Muscle of leg (tissue), 11 donors: ENCODE measurements around the gene NQO2. TPM values are rescaled to one million over a fixed set of nuclear protein-coding genes. Genes with fewer than 3 reads are reported as not detected.
"Not testable (repeated sequence)": the region's sequence is repeated elsewhere in the genome, so short reads cannot be mapped to it uniquely, and the experiment has no call there.

ENCODE experiments used
- DNase-seq: peaks from one replicate; pipeline ENCODE4 v3.0.0; 2013
- H3K27ac ChIP-seq: one replicate; pipeline ENCODE4 v1.5.1; 2013; ENCODE audit warnings: mild to moderate bottlenecking, low read length, control low read depth
- H3K27me3 ChIP-seq: one replicate; pipeline ENCODE4 v1.6.1; 2013; ENCODE audit warnings: low read length; ENCODE audit not compliant: control insufficient read depth, insufficient read depth
- H3K36me3 ChIP-seq: one replicate; pipeline ENCODE4 v1.6.1; 2013; ENCODE audit warnings: low read length; ENCODE audit not compliant: control insufficient read depth, insufficient read depth
- H3K4me1 ChIP-seq: one replicate; pipeline ENCODE4 v1.6.1; 2013; ENCODE audit warnings: low read length; ENCODE audit not compliant: control insufficient read depth, insufficient read depth
- H3K4me3 ChIP-seq: one replicate; pipeline ENCODE4 v1.5.1; 2013; ENCODE audit warnings: low read length, control low read depth
- H3K9me3 ChIP-seq: replicated peaks from 2 replicates; pipeline ENCODE4 v1.6.1; 2013; ENCODE audit warnings: low read depth, low read length; ENCODE audit not compliant: control insufficient read depth
- WGBS: methylation state at CpG from one replicate; pipeline ENCODE4 v1.1.5; 2013; ENCODE audit warnings: missing lambda C conversion rate; ENCODE audit not compliant: insufficient coverage; 5-methylcytosine and 5-hydroxymethylcytosine counted together
- polyA plus RNA-seq, 8 donors: library from polyadenylated mRNA; unstranded; fragments of 120-200 nt; gene quantifications; one replicate each; pipeline versions ENCODE4 v1.2.1 to v1.2.3, GENCODE V29; 2013; ENCODE audit warnings: inconsistent platforms in 1 of 8, low replicate concordance in 1 of 8; ENCODE audit not compliant: insufficient read length in 8 of 8, insufficient read depth in 1 of 8
- total RNA-seq: library from RNA; stranded (reverse); fragments of 120-200 nt; gene quantifications from one replicate; pipeline ENCODE4 v1.2.4, GENCODE V29; 2013

Gene NQO2
- total and polyA plus RNA-seq, 9 donors = 15.0 to 21.3 (median 19.7) TPM

DNA sequence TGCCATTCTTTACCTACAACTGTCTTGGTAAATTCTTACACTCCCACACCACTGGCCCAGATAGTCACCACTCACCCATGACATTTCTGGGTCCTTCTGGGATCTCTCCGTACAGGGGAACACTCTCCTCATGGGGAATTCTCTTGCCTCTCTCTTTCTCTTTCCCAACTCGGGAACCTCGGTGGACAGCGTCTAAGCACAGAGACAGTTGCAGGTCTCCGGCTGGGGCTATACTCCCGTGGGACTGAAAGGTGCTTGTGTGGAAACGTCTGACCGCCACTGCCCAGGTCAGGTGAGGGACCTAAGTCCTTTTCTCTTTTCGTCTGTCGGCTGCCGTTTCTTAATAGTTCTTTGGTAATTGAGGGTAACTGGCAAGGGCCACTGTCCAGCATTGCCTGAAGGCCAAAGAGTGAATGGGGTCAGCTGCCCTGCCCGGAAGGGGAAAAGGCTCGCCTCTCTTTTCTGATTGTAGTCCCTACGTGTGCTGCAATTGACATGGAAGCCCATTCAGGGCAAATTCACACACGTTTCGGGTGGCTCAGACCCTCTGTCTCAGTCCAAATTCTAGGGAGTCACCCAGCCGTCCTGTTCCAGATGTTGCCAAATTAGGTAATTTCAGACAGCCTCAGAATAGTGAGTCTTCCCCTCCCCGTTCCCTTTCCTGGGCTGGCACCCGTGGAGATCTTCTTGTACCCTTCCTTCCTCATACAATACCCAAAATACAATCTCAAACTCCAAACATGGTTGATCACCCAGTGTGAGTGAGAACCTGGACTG is 37.4 kb downstream of the NQO2 start:
- no peaks in the 10 kb centered on the region for H3K4me1 ChIP-seq
- no peaks in the 10 kb centered on the region for H3K36me3 ChIP-seq
- 63% methylated on average over 15 of the region's 19 CpGs for whole genome bisulfite sequencing
- no peaks in the 10 kb centered on the region for H3K9me3 ChIP-seq
- DNase-seq = no peak
- no peak overlapping the region for H3K4me3 ChIP-seq
- H3K27ac ChIP-seq = no peak overlapping the region
- H3K27me3 ChIP-seq = no peaks in the 10 kb centered on the region

DNA sequence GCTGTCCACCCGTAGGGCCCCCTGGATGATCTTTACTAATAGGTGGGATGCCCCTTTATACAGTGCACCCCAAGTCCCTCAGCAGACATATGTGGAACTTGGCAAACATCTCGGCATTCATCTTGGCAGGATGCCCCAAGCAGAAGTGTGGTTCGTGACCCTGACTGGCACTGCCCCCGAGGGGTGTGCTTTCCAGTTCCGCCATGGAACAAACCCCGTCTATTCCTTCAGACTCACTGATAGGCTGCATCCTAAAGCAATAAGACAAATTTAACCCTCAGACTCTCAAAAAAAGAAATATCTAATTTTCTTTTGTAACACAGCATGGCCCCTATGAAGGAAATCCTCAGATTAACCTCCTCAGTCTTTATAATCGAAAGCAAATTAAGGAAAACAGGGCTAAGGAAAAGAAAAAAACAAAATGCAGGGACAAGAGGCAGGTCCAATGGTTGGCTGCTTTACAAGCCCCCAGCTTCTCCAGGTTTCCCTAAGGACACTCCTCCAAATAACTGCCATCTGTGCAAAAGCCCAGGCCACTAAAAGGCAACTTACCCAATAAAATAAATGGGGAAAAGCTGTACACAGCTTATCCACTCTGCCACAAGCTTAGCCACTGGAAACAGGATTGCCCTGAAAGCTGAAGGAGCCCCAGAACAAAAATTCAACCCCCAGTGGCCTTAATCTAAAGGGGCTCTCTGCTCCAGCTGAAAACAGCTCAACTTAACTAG is 38.1 kb downstream of the NQO2 start:
- WGBS = 53% methylated on average over 5 of the region's 7 CpGs
- no peak for DNase-seq
- no peak overlapping the region for H3K4me3 ChIP-seq
- no peaks in the 10 kb centered on the region for H3K4me1 ChIP-seq
- no peaks in the 10 kb centered on the region for H3K9me3 ChIP-seq
- H3K27ac ChIP-seq = no peak overlapping the region
- no peaks in the 10 kb centered on the region for H3K27me3 ChIP-seq
- no peaks in the 10 kb centered on the region for H3K36me3 ChIP-seq

DNA sequence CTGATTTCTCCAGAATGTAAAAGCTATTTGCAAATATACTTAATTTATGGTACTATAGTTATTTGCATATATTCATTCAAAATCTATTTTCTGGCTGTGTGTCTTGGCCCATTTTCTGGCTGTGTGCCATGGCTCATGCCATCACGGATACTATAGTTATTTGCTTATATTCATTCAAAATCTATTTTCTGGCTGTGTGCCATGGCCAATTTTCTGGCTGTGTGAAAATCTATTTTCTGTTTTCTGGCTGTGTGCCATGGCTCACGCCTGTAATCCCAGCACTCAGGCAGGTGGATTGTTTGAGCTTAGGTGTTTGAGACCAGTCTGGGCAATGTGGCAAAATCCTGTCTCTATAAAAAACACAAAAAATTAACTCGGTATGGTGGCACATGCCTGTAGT is 39.7 kb downstream of the NQO2 start:
- no CpG with 5 or more reads among the region's 3 CpGs for WGBS
- no peak overlapping the region for H3K27ac ChIP-seq
- H3K27me3 ChIP-seq = no peaks in the 10 kb centered on the region
- no peaks in the 10 kb centered on the region for H3K9me3 ChIP-seq
- no peaks in the 10 kb centered on the region for H3K36me3 ChIP-seq
- no peak for DNase-seq
- H3K4me1 ChIP-seq = no peaks in the 10 kb centered on the region
- no peak overlapping the region for H3K4me3 ChIP-seq

DNA sequence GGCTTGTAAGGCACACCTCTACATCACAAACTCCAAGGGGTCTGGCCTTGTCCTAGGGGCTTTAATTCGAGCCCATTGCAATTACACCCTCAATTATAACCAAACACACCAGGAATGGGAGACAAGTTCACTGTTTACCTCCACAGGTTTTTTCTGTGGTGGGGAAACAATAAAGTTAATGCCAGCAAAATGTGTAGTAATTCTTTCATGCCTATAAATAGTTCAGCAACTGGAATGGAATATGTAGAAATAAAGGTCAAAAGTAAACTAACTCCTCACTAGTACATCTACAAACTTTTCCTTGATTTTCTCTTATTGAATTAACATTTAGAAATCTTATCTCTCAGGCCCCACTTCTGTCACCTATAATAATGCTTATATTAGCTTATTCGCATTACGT is 41.5 kb downstream of the NQO2 start:
- Histone ChIP-seq H3K4me3 (no peak overlapping the region), H3K36me3 (no peaks in the 10 kb centered on the region), H3K27ac (no peak overlapping the region), H3K9me3 (no peaks in the 10 kb centered on the region), H3K27me3 (no peaks in the 10 kb centered on the region), H3K4me1 (no peaks in the 10 kb centered on the region)
- WGBS = 100% methylated on average over 2 of the region's 3 CpGs
- DNase-seq = no peak

DNA sequence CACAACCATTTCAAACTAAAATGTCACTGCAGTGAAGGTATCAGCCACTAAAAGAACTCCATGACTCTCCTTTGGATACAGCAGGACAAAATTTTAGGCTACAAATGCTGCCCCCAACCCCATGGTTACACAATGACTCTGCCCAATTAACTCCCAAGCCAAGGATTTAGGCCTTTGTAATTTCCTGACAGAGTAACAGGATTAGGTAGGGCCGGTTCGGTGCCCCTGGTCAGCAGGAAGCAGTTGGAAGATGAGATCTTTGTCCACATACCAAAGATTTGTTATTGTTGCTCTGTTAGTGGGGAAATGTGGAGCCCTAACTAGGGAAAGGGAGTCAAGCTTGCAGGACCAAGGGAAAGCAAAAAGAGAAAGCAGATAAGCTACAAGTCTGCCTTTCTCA is 41.9 kb downstream of the NQO2 start:
- WGBS = 30% methylated on average over 2 of the region's 2 CpGs
- no peak overlapping the region for H3K27ac ChIP-seq

DNA sequence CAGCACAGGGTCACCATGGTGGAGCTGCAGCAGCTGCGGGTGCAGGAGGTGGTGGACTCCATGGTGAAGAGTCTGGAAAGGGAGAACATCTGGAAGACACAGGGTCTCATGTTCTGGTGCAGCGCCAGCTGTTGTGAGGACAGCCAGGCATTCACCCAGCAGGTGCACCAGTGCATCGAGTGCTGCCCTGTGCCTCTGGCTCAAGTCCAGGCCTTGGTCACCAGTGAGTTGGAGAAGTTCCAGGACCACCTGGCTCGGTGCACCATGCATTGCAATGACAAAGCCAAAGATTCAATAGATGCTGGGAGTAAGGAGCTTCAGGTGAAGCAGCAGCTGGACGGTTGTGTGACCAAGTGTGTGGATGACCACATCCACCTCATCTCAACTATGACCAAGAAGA is 45.7 kb downstream of the NQO2 start:
- no peak overlapping the region for H3K27ac ChIP-seq
- no peaks in the 10 kb centered on the region for H3K4me1 ChIP-seq
- no peaks in the 10 kb centered on the region for H3K9me3 ChIP-seq
- H3K36me3 ChIP-seq = no peaks in the 10 kb centered on the region
- peaks cover 9% of the 10 kb centered on the region for H3K27me3 ChIP-seq
- H3K4me3 ChIP-seq = no peak overlapping the region
- no peak for DNase-seq
- 74% methylated on average over 3 of the region's 5 CpGs for WGBS

More for the DNA sequence above, 41.9 kb downstream of the NQO2 start:
- no peaks in the 10 kb centered on the region for H3K36me3 ChIP-seq
- H3K4me3 ChIP-seq = no peak overlapping the region
- H3K9me3 ChIP-seq = no peaks in the 10 kb centered on the region
- no peaks in the 10 kb centered on the region for H3K27me3 ChIP-seq
- H3K4me1 ChIP-seq = no peaks in the 10 kb centered on the region
- DNase-seq = no peak

DNA sequence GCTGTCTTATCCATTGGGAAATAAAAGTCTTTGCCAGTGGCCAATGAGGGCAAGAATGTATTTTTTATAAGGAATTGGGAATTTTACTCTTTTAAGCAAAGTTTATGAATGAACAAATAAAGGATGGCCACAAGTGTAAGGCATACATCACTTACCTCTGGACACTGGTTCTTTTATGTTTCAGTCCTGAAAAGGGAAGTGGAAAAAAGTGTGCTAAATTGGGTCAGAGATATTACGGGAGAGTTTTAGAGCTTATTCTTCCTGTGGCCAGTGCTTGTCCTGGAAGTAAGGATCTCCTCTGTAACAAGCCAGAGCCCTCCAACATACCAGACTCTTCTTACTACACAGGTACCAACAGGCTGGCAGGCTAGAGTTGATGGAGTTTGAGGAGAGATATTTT is 46.1 kb downstream of the NQO2 start:
- Histone ChIP-seq H3K4me1 (no peaks in the 10 kb centered on the region), H3K27ac (no peak overlapping the region), H3K4me3 (no peak overlapping the region), H3K27me3 (peaks cover 9% of the 10 kb centered on the region), H3K36me3 (no peaks in the 10 kb centered on the region), H3K9me3 (no peaks in the 10 kb centered on the region)
- no CpG with 5 or more reads among the region's 1 CpG for WGBS
- DNase-seq = no peak

DNA sequence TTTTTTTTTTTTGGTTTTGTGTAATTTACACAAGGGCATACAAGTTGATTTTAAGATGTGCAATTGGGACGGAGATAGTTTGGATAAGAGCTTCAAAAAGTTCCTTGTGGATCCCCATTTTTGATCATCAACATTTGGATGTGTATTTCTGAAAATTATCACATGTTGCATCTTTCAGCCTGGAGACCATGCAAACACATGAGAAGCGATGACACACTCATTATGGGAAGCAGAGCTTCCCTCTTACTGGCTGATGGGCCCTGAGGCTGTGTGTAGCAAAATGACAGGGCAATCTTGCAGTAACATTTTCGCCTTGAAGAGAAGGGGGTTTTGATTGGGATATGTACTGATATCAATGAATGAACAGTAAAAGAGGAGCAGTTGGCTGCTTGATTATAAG is 46.6 kb downstream of the NQO2 start:
- Histone ChIP-seq H3K27me3 (peaks cover 9% of the 10 kb centered on the region), H3K4me1 (no peaks in the 10 kb centered on the region), H3K9me3 (no peaks in the 10 kb centered on the region), H3K36me3 (no peaks in the 10 kb centered on the region), H3K4me3 (no peak overlapping the region), H3K27ac (no peak overlapping the region)
- DNase-seq = no peak
- WGBS = 80% methylated on average over 1 of the region's 3 CpGs

DNA sequence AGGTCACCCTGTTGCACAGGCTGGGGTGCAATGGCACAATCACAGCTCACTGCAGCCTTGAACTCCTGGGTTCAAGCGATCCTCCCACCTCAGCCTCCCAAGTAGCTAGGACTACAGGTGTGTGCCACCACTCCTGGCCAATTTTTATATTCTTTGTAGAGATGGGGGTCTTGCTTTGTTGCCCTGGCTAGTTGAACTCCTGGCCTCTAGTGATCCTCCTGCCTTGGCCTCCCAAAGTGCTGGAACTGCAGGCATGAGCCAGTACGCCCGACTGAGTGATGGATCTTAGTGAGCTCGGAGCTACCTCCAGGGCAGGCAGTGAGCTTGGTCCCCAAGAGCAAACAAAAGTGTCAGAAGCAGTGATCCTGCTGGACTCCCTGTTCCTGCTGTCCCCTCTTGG is 48.3 kb downstream of the NQO2 start:
- H3K4me1 ChIP-seq, H3K36me3 ChIP-seq, H3K27ac ChIP-seq, DNase-seq, H3K4me3 ChIP-seq, H3K9me3 ChIP-seq: not testable (repeated sequence)
- 97% methylated on average over 3 of the region's 4 CpGs for WGBS
- H3K27me3 ChIP-seq = peaks cover 11% of the 10 kb centered on the region

DNA sequence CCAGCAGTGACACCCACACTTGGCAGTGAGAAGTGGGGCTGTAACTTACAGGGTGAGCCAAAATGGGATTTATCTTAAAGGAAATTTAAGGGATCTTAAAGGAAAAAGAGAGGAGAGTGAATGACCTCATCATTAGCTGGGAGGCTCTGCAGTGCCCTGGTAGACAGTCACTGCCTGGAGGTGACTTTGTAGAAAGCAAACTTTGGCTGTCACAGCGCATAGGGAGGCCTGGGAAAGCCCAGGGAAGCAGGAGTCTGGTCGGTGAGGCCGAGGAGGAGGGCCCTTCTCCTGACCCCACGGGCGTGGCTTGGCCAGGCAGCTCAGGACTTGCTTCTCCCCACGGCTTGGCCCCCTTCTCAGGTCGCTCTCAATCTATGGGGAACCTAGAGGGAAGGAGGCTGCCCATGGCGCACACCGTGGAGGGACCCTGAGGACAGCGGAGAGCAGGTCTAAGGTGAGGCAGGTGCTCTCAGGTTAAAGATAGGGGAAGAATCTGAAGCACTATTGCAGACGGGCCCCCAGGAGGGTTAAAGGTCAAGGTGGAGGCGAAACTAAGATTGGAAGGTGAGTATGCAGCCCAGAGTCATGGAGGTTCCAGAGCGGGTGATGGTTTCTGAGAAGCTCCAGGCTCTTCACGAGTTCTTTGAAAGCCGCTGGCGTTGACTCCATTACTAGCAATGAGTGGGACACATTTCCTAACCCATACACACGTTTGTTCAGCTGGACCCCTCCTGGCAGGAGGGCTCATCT is 53.0 kb downstream of the NQO2 start:
- peak; percentile 35 for DNase-seq
- H3K27ac ChIP-seq = no peak overlapping the region
- 82% methylated on average over 17 of the region's 17 CpGs for WGBS
- peaks cover 14% of the 10 kb centered on the region for H3K4me1 ChIP-seq
- no peak overlapping the region for H3K4me3 ChIP-seq
- H3K9me3 ChIP-seq = no peaks in the 10 kb centered on the region
- H3K27me3 ChIP-seq = peaks cover 17% of the 10 kb centered on the region
- no peaks in the 10 kb centered on the region for H3K36me3 ChIP-seq
